Measurements from ENCODE around the gene GCK.

Gene GCK

GRCh38 chr7:44102846-44103565 lies 86.2 kb downstream of the GCK start:
- no peak for DNase-seq (ENCODE audit: low read depth)
- no peak overlapping the region for H3K4me3 ChIP-seq (ENCODE audit: control insufficient read depth, low read depth, low read length)
- TF ChIP-seq CTCF (IDR thresholded peaks at IDR 0.05; ENCODE audit: control insufficient read depth, insufficient read depth, low read depth, low read length, missing control alignments) = no peak

- peak; percentile 92 for DNase-seq (ENCODE audit: low read depth)
- no peak overlapping the region for H3K4me3 ChIP-seq (ENCODE audit: control insufficient read depth, low read depth, low read length)
- no peak for TF ChIP-seq CTCF (IDR thresholded peaks at IDR 0.05; ENCODE audit: control insufficient read depth, insufficient read depth, low read depth, low read length, missing control alignments)
Measured at GRCh38 chr7:44101966-44102845, 87.0 kb downstream of the GCK start.

GRCh38 chr7:44101303-44101965 lies 87.8 kb downstream of the GCK start:
- no peak for DNase-seq (ENCODE audit: low read depth)
- no peak for TF ChIP-seq CTCF (IDR thresholded peaks at IDR 0.05; ENCODE audit: control insufficient read depth, insufficient read depth, low read depth, low read length, missing control alignments)
- H3K4me3 ChIP-seq (ENCODE audit: control insufficient read depth, low read depth, low read length) = no peak overlapping the region

GRCh38 chr7:44100458-44101302 lies 88.6 kb downstream of the GCK start:
- no peak for TF ChIP-seq CTCF (IDR thresholded peaks at IDR 0.05; ENCODE audit: control insufficient read depth, insufficient read depth, low read depth, low read length, missing control alignments)
- peak; percentile 68 for DNase-seq (ENCODE audit: low read depth)
- H3K4me3 ChIP-seq (ENCODE audit: control insufficient read depth, low read depth, low read length) = no peak overlapping the region

GRCh38 chr7:44099669-44100068 lies 89.6 kb downstream of the GCK start:
- H3K4me3 ChIP-seq (ENCODE audit: control insufficient read depth, low read depth, low read length) = no peak overlapping the region

More at GRCh38 chr7:44099669-44100068, 89.6 kb downstream of the GCK start:
- no peak for TF ChIP-seq CTCF (IDR thresholded peaks at IDR 0.05; ENCODE audit: control insufficient read depth, insufficient read depth, low read depth, low read length, missing control alignments)
- DNase-seq (ENCODE audit: low read depth) = no peak
